Cardiac fibroblast (primary cell): ENCODE measurements around the gene VRK1.

Experiments
- DNase-seq, 2 donors: peaks; one replicate each; pipeline versions ENCODE4 v3.0.0 to v3.0.0-alpha.2; 2010; ENCODE audit warnings: low read depth in 2 of 2
- H3K4me3 ChIP-seq, 2 donors: replicated peaks in 1 of 2; 1 replicate in 1 of 2; 2 replicates in 1 of 2; pipeline ENCODE4 v1.5.1; 2011; ENCODE audit warnings: low read depth in 2 of 2, low read length in 2 of 2, mild to moderate bottlenecking in 2 of 2, moderate library complexity in 1 of 2
- CTCF ChIP-seq: IDR thresholded peaks from one replicate; pipeline ENCODE4 v1.5.1; 2011; ENCODE audit warnings: low read depth, mild to moderate bottlenecking, low read length, inconsistent platforms

Gene VRK1

GRCh38 chr14:96796851-96797581, at the start of gene VRK1:
Gene VRK1 (plus strand): TSS chr14:96797382. CDS start chr14:96833472, 36,090 bp downstream.
- peak within 1 kb of the TSS; percentile 70 to 84 for H3K4me3 ChIP-seq
- TF ChIP-seq CTCF: no peak
- DNase-seq: peak; percentile 95 to 96

GRCh38 chr14:96747608-96748007, 49.6 kb upstream of the VRK1 start:
- no peak for TF ChIP-seq CTCF
- DNase-seq: no peak
- no peak overlapping the region for H3K4me3 ChIP-seq

GRCh38 chr14:96748362-96748761, 48.8 kb upstream of the VRK1 start:
- H3K4me3 ChIP-seq: no peak overlapping the region
- DNase-seq: no peak
- TF ChIP-seq CTCF: no peak

GRCh38 chr14:96751505-96751904, 45.7 kb upstream of the VRK1 start:
- H3K4me3 ChIP-seq: no peak overlapping the region
- no peak for DNase-seq
- no peak for TF ChIP-seq CTCF

DNA sequence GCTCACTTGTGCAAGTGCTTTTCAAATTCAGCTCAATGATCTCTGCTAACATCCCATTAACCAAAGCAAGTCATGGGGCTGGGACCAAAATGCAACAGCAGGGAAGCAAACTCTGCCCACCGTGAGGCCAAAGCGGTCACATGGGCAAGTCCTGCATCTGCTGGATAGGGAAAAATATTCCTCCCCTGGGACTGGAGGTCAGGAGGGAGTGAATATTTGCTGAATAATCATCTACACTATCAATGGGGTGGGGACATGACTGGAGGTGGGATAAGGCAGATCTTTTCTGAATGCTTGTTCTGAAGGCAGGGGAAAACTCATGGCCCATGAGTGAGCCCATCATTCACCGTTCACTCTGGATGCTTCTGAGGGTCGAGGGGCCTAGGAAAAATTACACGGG, 45.1 kb upstream of the VRK1 start:
- no peak for DNase-seq
- H3K4me3 ChIP-seq: no peak overlapping the region
- TF ChIP-seq CTCF: no peak

GRCh38 chr14:96752594-96752993, 44.6 kb upstream of the VRK1 start:
- TF ChIP-seq CTCF: no peak
- H3K4me3 ChIP-seq: no peak overlapping the region
- DNase-seq: peak in 1 of 2 donors; percentile 45

- no peak overlapping the region for H3K4me3 ChIP-seq
- no peak for TF ChIP-seq CTCF
- DNase-seq: peak in 1 of 2 donors; percentile 15
These were observed 42.9 kb upstream of the VRK1 start for GRCh38 chr14:96754162-96754844.
